NCI-H2107 treated with DMSO at 0.1 percent for 48 hours (cell line): ENCODE data around the gene EPHA6.
"Not testable (repeated sequence)": the region's sequence is repeated elsewhere in the genome, so short reads cannot be mapped to it uniquely, and the experiment has no call there.

Source experiments
- DNase-seq: peaks from one replicate; lab custom pipeline; 2025; ENCODE audit not compliant: unreplicated experiment; lab: John Stamatoyannopoulos, UW

EPHA6 gene

GRCh38 chr3:96900566-96900965, 86.2 kb downstream of the EPHA6 start:
- DNase-seq, result no peak

- no peak for DNase-seq
Observed at GRCh38 chr3:96915445-96915844, 101.1 kb downstream of the EPHA6 start.

- no peak for DNase-seq
Observed at GRCh38 chr3:96931119-96931862, 116.9 kb downstream of the EPHA6 start.

- DNase-seq, result not testable (repeated sequence)
Observed at GRCh38 chr3:96942131-96942530, 127.7 kb downstream of the EPHA6 start.

GRCh38 chr3:96958856-96959255, 144.5 kb downstream of the EPHA6 start:
- no peak for DNase-seq

- no peak for DNase-seq
Observed at GRCh38 chr3:96959474-96959873, 145.1 kb downstream of the EPHA6 start.

- DNase-seq, result no peak
Observed at GRCh38 chr3:96959901-96960641, 145.7 kb downstream of the EPHA6 start.

- no peak for DNase-seq
Observed at GRCh38 chr3:96960661-96961330, 146.4 kb downstream of the EPHA6 start.

- no peak for DNase-seq
Observed at GRCh38 chr3:96961576-96961975, 147.2 kb downstream of the EPHA6 start.

- DNase-seq, result no peak
Observed at GRCh38 chr3:96966181-96966929, 152.0 kb downstream of the EPHA6 start.

GRCh38 chr3:96970211-96970610, 155.8 kb downstream of the EPHA6 start:
- DNase-seq, result no peak

GRCh38 chr3:96977671-96978070, 163.3 kb downstream of the EPHA6 start:
- no peak for DNase-seq

GRCh38 chr3:96983716-96984115, 169.3 kb downstream of the EPHA6 start:
- DNase-seq, result not testable (repeated sequence)

GRCh38 chr3:96986241-96986640, 171.8 kb downstream of the EPHA6 start:
- DNase-seq, result no peak

- DNase-seq, result no peak
Observed at GRCh38 chr3:96991231-96991630, 176.8 kb downstream of the EPHA6 start.

GRCh38 chr3:96991800-96992365, 177.5 kb downstream of the EPHA6 start:
- DNase-seq, result no peak

GRCh38 chr3:96994988-96995387, 180.6 kb downstream of the EPHA6 start:
- DNase-seq, result no peak

- DNase-seq, result no peak
Observed at GRCh38 chr3:96996009-96996408, 181.6 kb downstream of the EPHA6 start.

GRCh38 chr3:97001611-97002010, 187.2 kb downstream of the EPHA6 start:
- no peak for DNase-seq

GRCh38 chr3:97009427-97010019, 195.1 kb downstream of the EPHA6 start:
- DNase-seq, result no peak
